Erythroblast (primary cell): Measurements from ENCODE around the gene SIPA1.

Experiments used
- GATA1 ChIP-seq: IDR thresholded peaks from 2 replicates; pipeline ENCODE4 v1.6.1; 2011; ENCODE audit warnings: low read depth, mild to moderate bottlenecking, control low read depth, low read length, moderate library complexity
- POLR2A ChIP-seq: IDR thresholded peaks from 2 replicates; pipeline ENCODE4 v1.6.1; 2011; ENCODE audit warnings: mild to moderate bottlenecking, low read length

DNA sequence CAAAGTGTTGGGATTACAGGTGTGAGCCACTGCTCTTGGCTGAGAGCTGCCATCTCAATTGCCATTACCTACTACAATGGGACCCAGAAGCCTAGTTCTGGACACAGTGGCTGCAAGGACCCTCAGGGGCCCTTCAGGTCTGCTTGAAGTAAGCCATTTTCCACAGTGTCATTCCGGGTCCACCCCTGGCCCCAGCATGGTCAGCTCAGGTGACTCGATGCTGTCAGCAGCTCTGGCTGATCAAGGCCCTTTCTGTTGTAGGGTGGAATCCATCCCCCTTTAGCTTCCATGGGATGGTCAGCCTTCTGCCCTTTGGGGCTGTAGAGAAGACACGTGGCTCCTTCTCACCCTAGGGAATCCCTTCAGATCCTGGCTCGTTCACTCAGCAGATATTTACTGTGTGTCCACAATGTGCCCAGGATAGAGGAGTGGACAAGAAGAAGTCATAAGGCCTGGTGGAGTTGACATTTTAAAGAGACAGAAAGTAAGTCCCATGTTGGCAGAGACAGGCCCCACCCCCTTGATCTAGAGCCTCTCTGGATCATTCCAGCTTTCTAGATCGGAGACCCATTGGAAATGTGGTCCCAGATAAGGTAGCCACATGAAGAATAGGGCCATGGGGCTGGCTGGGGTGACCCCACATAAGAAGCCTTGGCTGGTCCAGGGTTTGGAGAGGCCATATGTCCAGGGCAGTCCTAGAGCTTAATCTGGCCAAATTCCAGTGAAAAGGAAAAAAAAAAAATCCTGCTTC is 59.1 kb downstream of the SIPA1 start:
- TF ChIP-seq POLR2A, result no peak
- TF ChIP-seq GATA1, result no peak
